HG03460 (cell line): ENCODE results near the gene ZSWIM3.
A peak's percentile ranks its signal among the peaks of the same experiment; 100 is the strongest.

ENCODE experiments used
- ATAC-seq: cut with Tn5 transposase; IDR thresholded peaks from one replicate; pipeline ENCODE4 v1.9.1; 2021; ENCODE audit not compliant: unreplicated experiment

The ZSWIM3 gene

GRCh38 chr20:45832619-45833018, 24.8 kb upstream of the ZSWIM3 start:
- no peak for ATAC-seq

GRCh38 chr20:45833030-45833882, 24.2 kb upstream of the ZSWIM3 start, which contains the start of gene SNX21:
Gene SNX21, plus strand, starts transcription at chr20:45833799. Its CDS starts 121 bp downstream, at chr20:45833920.
- no peak for ATAC-seq

- no peak for ATAC-seq
Measured at GRCh38 chr20:45833883-45834796, 23.3 kb upstream of the ZSWIM3 start.

GRCh38 chr20:45834797-45835161, 22.6 kb upstream of the ZSWIM3 start:
- ATAC-seq: no peak

- no peak for ATAC-seq
Measured at GRCh38 chr20:45835329-45835765, 22.1 kb upstream of the ZSWIM3 start.

GRCh38 chr20:45835825-45836224, 21.6 kb upstream of the ZSWIM3 start:
- ATAC-seq: no peak

- no peak for ATAC-seq
Measured at GRCh38 chr20:45836841-45837240, 20.6 kb upstream of the ZSWIM3 start.

GRCh38 chr20:45840700-45841198, 16.7 kb upstream of the ZSWIM3 start:
- no peak for ATAC-seq

- no peak for ATAC-seq
Measured at GRCh38 chr20:45841407-45842129, 15.8 kb upstream of the ZSWIM3 start.

GRCh38 chr20:45842169-45842812, 15.1 kb upstream of the ZSWIM3 start:
- ATAC-seq: no peak

GRCh38 chr20:45843506-45843905, 13.9 kb upstream of the ZSWIM3 start:
- ATAC-seq: no peak

- no peak for ATAC-seq
Measured at GRCh38 chr20:45845452-45845851, 12.0 kb upstream of the ZSWIM3 start.

- no peak for ATAC-seq
Measured at GRCh38 chr20:45848421-45848820, 9.0 kb upstream of the ZSWIM3 start.

- ATAC-seq: no peak
Measured at GRCh38 chr20:45848969-45849582, 8.3 kb upstream of the ZSWIM3 start.

GRCh38 chr20:45850238-45850637, 7.2 kb upstream of the ZSWIM3 start:
- ATAC-seq: no peak

GRCh38 chr20:45850926-45851325, 6.5 kb upstream of the ZSWIM3 start:
- no peak for ATAC-seq

- no peak for ATAC-seq
Measured at GRCh38 chr20:45851501-45851900, 5.9 kb upstream of the ZSWIM3 start.

- ATAC-seq: no peak
Measured at GRCh38 chr20:45852326-45852725, 5.1 kb upstream of the ZSWIM3 start.

- ATAC-seq: no peak
Measured at GRCh38 chr20:45853484-45853883, 3.9 kb upstream of the ZSWIM3 start.

GRCh38 chr20:45857882-45858216, 435 bp downstream of the ZSWIM3 start:
- ATAC-seq: peak; percentile 33
